ENCODE measurements around the gene SLC30A7. TPM values are rescaled to one million over a fixed set of nuclear protein-coding genes. Genes with fewer than 3 reads are reported as not detected.

The SLC30A7 gene
- total RNA-seq, 3 donors from 2014 or later (not counting 1 experiment from before 2014, with no cell fraction given) = 27.7 to 38.8 (median 36.2) TPM

GRCh38 chr1:100971021-100971420 lies 75.1 kb downstream of the SLC30A7 start:
- peak overlapping the region in 1 of 2 donors; percentile 1 for H3K27ac Mint-ChIP-seq
- H3K36me3 Mint-ChIP-seq = peaks cover 7% of the 10 kb centered on the region
- peaks cover 5 to 7% of the 10 kb centered on the region in 2 donors for H3K4me1 Mint-ChIP-seq
- Histone ChIP-seq H3K4me1 (ENCODE audit: control insufficient read depth, insufficient read depth, low read length) (no peaks in the 10 kb centered on the region), H3K27me3 (ENCODE audit: control insufficient read depth, insufficient read depth, low read length) (no peaks in the 10 kb centered on the region), H3K36me3 (ENCODE audit: control insufficient read depth, insufficient read depth, low read length) (peaks cover 24% of the 10 kb centered on the region), H3K9me3 (ENCODE audit: control insufficient read depth, insufficient read depth, low read length) (no peaks in the 10 kb centered on the region), H3K4me3 (ENCODE audit: low read length) (no peak overlapping the region), H3K27ac (ENCODE audit: low read length) (no peak overlapping the region)
- intact Hi-C loops (cut with micrococcal nuclease) = no loop called here
- DNase-seq (no peak), ATAC-seq (no peak)
- no peak overlapping the region for H3K4me3 Mint-ChIP-seq
- TF ChIP-seq CTCF (IDR thresholded peaks at IDR 0.05) = no peak
- H3K9me3 Mint-ChIP-seq = no peaks in the 10 kb centered on the region
- no CpG with 5 or more reads among the region's 1 CpG for WGBS (ENCODE audit: insufficient coverage)
- H3K27me3 Mint-ChIP-seq (ENCODE audit: low read depth in 2 of 2) = no peaks in the 10 kb centered on the region

GRCh38 chr1:100972185-100972584 lies 76.3 kb downstream of the SLC30A7 start:
- H3K4me3 Mint-ChIP-seq = no peak overlapping the region
- DNase-seq = no peak
- intact Hi-C loops (cut with micrococcal nuclease) = no loop called here

DNA sequence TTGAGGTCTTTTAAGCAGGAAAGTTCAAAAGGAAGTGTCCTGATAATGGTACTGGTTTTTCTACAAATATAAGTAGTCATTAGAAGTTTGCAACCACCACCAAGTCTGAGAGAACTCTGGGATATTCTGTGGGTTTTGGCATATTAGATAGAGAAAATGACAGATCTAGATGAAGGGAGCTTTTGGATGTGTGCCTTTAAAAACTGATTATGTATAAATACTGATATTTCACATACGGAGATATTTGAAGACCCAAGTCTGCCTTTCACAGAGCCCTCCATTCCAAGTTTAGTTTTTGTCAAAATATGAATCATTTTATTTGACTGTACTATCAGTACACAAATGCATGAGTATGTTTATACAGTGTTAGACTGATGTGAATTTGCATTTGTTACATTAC lies 81.0 kb downstream of the SLC30A7 start:
- TF ChIP-seq CTCF (IDR thresholded peaks at IDR 0.05) = no peak
- Histone ChIP-seq H3K27me3 (ENCODE audit: control insufficient read depth, insufficient read depth, low read length) (no peaks in the 10 kb centered on the region), H3K4me3 (ENCODE audit: low read length) (no peak overlapping the region), H3K4me1 (ENCODE audit: control insufficient read depth, insufficient read depth, low read length) (no peaks in the 10 kb centered on the region), H3K9me3 (ENCODE audit: control insufficient read depth, insufficient read depth, low read length) (no peaks in the 10 kb centered on the region), H3K36me3 (ENCODE audit: control insufficient read depth, insufficient read depth, low read length) (peaks cover 23% of the 10 kb centered on the region), H3K27ac (ENCODE audit: low read length) (no peak overlapping the region)
- peaks cover 7% of the 10 kb centered on the region for H3K36me3 Mint-ChIP-seq
- H3K9me3 Mint-ChIP-seq = no peaks in the 10 kb centered on the region
- ATAC-seq (no peak), DNase-seq (no peak)
- H3K4me1 Mint-ChIP-seq = peaks cover 0 to 2% of the 10 kb centered on the region in 2 donors
- no peak overlapping the region for H3K27ac Mint-ChIP-seq
- intact Hi-C loops (cut with micrococcal nuclease) = no loop called here
- no CpG with 5 or more reads among the region's 1 CpG for WGBS (ENCODE audit: insufficient coverage)
- H3K4me3 Mint-ChIP-seq = no peak overlapping the region
- H3K27me3 Mint-ChIP-seq (ENCODE audit: low read depth in 2 of 2) = no peaks in the 10 kb centered on the region

More at GRCh38 chr1:100972185-100972584, 76.3 kb downstream of the SLC30A7 start:
- TF ChIP-seq CTCF (IDR thresholded peaks at IDR 0.05) = no peak
- Mint-ChIP-seq H3K9me3 (no peaks in the 10 kb centered on the region), H3K36me3 (peaks cover 7% of the 10 kb centered on the region), H3K27ac (no peak overlapping the region), H3K27me3 (ENCODE audit: low read depth in 2 of 2) (no peaks in the 10 kb centered on the region), H3K4me1 (peaks cover 5 to 7% of the 10 kb centered on the region in 2 donors)
- H3K27me3 ChIP-seq (ENCODE audit: control insufficient read depth, insufficient read depth, low read length) = no peaks in the 10 kb centered on the region
- 71% methylated on average over 1 of the region's 1 CpG for WGBS (ENCODE audit: insufficient coverage)
- H3K9me3 ChIP-seq (ENCODE audit: control insufficient read depth, insufficient read depth, low read length) = no peaks in the 10 kb centered on the region
- peaks cover 17% of the 10 kb centered on the region for H3K36me3 ChIP-seq (ENCODE audit: control insufficient read depth, insufficient read depth, low read length)
- H3K27ac ChIP-seq (ENCODE audit: low read length) = no peak overlapping the region
- no peak overlapping the region for H3K4me3 ChIP-seq (ENCODE audit: low read length)
- H3K4me1 ChIP-seq (ENCODE audit: control insufficient read depth, insufficient read depth, low read length) = no peaks in the 10 kb centered on the region
- no peak for ATAC-seq

- peaks cover 24% of the 10 kb centered on the region for H3K36me3 ChIP-seq (ENCODE audit: control insufficient read depth, insufficient read depth, low read length)
- Mint-ChIP-seq H3K27ac (no peak overlapping the region), H3K36me3 (peaks cover 20% of the 10 kb centered on the region), H3K4me1 (peaks cover 0 to 4% of the 10 kb centered on the region in 2 donors), H3K4me3 (no peak overlapping the region), H3K27me3 (ENCODE audit: low read depth in 2 of 2) (no peaks in the 10 kb centered on the region), H3K9me3 (no peaks in the 10 kb centered on the region)
- DNase-seq (no peak), ATAC-seq (no peak)
- no peak overlapping the region for H3K4me3 ChIP-seq (ENCODE audit: low read length)
- no peaks in the 10 kb centered on the region for H3K27me3 ChIP-seq (ENCODE audit: control insufficient read depth, insufficient read depth, low read length)
- H3K4me1 ChIP-seq (ENCODE audit: control insufficient read depth, insufficient read depth, low read length) = no peaks in the 10 kb centered on the region
- no peaks in the 10 kb centered on the region for H3K9me3 ChIP-seq (ENCODE audit: control insufficient read depth, insufficient read depth, low read length)
- intact Hi-C loops (cut with micrococcal nuclease) = no loop called here
- H3K27ac ChIP-seq (ENCODE audit: low read length) = no peak overlapping the region
- WGBS (ENCODE audit: insufficient coverage) = 100% methylated on average over 1 of the region's 2 CpGs
- no peak for TF ChIP-seq CTCF (IDR thresholded peaks at IDR 0.05)
Observed at GRCh38 chr1:100979631-100980030, 83.7 kb downstream of the SLC30A7 start.
